Measurements from ENCODE around the gene RUNX2.

DNA sequence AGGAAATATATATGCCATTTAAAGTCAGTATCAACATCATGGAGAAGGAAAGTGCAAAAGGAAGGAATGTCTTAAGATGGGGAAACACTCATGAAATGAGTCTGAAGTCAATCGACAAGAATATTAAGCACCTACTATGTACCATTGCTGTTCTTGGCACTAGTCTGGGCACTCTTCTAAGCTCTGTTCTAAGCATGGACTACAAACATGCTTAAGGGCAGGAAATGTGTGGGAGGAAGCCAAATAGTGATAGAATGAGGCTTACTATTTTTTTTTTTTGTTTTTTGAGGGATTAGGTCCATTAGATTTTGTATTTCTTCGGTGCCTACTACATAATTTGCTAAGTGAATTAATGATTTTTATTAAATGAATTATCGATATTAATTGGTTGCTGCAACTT is 133.4 kb downstream of the RUNX2 start:
- TF ChIP-seq POLR2AphosphoS5 (IDR thresholded peaks at IDR 0.05) (no peak), POLR2A (IDR thresholded peaks at IDR 0.05) (no peak)

Measured in spleen (tissue), 3 donors.